Esophagus squamous epithelium (tissue), 4 donors: Measurements from ENCODE around the gene NRXN2.

ENCODE experiments used
- POLR2A ChIP-seq, 4 donors: fragments of 450-650 bp; IDR thresholded peaks; one replicate each; pipeline ENCODE4 v1.6.1; 2017; ENCODE audit warnings: antibody characterized with exemption in 4 of 4, mild to moderate bottlenecking in 4 of 4, moderate library complexity in 3 of 4
- TF ChIP-seq, protein P1 (sequence below), 6 experiments: fragments of 450-650 bp in 4 of 6; fragments of 200-600 bp in 2 of 6; sonication (generic) in 2 of 6; IDR thresholded peaks; one replicate each; pipeline ENCODE4 v1.5.1; 2016 to 2019; ENCODE audit warnings: antibody characterized with exemption in 6 of 6, mild to moderate bottlenecking in 4 of 6, moderate library complexity in 4 of 6

DNA sequence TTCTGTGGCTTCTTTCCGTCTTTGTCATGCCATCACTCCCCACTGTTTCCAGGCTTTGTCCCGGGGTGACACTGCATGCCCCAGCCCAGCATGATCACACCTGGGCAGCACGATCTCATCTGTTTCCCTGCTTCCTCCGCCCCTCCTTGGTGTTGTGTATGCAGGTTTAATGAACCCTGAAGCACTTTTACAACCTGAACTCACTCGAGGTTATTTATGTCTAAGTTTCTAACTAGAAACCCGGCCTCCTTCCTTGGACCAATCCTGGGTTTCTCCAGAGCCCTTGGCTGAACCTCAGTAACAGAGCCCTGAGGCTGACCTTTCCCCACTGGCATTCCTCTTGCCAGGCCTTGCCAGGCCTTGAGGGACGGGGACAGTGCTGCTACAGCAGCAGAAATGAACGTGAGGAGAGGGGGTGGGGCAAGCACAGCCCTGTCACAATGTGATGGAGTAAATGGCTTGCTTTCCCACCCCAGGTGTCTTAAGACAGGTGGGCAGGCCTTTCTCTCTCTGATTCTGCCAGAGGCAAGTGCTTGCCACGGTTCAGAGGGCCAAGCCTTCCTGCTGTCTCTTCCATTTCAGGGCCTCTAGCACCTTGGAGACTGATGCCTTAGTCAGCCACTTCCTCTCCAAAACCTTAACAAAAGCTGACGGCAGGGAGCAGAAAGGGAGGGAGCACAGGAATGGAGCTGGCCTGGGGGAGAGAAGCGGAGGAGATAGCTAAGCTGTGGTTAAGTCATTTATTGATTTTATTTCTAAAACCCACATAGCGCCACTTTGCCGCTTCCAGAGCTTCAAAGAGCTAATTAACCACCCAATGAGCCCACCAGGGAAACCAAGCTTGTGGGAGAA lies 39.9 kb upstream of the NRXN2 start:
- TF ChIP-seq, protein P1, sequence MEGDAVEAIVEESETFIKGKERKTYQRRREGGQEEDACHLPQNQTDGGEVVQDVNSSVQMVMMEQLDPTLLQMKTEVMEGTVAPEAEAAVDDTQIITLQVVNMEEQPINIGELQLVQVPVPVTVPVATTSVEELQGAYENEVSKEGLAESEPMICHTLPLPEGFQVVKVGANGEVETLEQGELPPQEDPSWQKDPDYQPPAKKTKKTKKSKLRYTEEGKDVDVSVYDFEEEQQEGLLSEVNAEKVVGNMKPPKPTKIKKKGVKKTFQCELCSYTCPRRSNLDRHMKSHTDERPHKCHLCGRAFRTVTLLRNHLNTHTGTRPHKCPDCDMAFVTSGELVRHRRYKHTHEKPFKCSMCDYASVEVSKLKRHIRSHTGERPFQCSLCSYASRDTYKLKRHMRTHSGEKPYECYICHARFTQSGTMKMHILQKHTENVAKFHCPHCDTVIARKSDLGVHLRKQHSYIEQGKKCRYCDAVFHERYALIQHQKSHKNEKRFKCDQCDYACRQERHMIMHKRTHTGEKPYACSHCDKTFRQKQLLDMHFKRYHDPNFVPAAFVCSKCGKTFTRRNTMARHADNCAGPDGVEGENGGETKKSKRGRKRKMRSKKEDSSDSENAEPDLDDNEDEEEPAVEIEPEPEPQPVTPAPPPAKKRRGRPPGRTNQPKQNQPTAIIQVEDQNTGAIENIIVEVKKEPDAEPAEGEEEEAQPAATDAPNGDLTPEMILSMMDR (IDR thresholded peaks at IDR 0.05) = no peak
- no peak for TF ChIP-seq POLR2A (IDR thresholded peaks at IDR 0.05)
